CD4-positive, alpha-beta T cell treated with Interleukin-15 for 4 hours (primary cell): ENCODE results near the gene TTC7B.

ENCODE experiments used
- DNase-seq: peaks from one replicate; pipeline ENCODE4 v3.0.0-alpha.2; 2020; ENCODE audit warnings: low spot score

Gene TTC7B

GRCh38 chr14:90674043-90674670, 142.1 kb downstream of the TTC7B start:
- DNase-seq, result no peak

- no peak for DNase-seq
Measured at GRCh38 chr14:90671382-90672234, 144.6 kb downstream of the TTC7B start.

GRCh38 chr14:90669731-90670130, 146.5 kb downstream of the TTC7B start:
- no peak for DNase-seq

DNA sequence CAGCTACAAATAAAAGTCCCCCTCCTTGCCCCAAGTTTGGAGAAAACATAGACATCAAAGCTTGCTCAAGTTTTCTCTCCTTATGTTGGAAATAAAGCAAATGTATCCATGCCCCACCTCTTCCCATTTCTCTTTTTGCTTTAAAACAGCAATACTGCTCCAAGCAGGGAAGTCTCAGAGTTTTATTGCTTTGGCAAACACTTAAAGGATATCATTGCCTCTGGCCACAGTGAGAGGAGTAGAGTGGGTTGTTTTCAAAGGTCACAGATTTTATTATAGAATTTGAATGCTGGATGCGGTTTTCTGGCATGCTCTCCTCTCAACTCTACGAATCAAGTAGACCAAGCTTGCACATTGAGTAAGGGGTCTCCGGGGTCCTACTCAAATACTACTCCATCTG, 149.7 kb downstream of the TTC7B start:
- no peak for DNase-seq

DNA sequence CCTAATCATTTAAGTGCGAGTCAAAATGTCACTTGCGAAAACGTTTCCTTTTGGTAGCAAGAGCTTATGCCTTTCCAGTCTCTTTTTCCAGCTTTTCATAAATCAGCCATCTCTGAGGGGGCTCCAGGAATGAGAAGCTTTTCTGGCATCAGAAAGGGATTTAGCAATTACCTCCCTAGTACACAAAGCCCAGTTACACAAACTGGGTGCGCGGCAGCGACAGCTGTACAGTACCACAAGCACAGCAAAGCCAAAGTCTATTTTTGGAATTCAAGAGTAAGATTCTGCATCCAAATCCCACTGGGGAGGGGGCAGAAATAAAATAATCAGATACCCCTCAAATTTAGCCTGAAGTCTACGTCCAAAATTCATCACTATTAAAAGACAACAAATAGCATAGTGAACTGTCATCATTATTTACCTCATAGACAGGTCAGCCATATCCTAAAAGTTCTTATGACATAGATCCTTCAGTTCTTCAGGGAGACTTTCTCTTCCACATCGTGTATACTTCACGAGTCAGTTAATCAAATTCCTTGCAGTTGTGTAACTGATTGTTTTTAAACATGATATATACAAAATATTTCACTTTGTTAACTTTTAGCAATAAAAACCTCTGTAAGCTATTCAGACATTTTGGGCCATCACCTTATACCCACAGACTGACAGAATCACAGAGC, 150.8 kb downstream of the TTC7B start:
- no peak for DNase-seq

GRCh38 chr14:90664911-90665310, 151.3 kb downstream of the TTC7B start:
- no peak for DNase-seq

- DNase-seq, result no peak
Measured at GRCh38 chr14:90663680-90664079, 152.6 kb downstream of the TTC7B start.

DNA sequence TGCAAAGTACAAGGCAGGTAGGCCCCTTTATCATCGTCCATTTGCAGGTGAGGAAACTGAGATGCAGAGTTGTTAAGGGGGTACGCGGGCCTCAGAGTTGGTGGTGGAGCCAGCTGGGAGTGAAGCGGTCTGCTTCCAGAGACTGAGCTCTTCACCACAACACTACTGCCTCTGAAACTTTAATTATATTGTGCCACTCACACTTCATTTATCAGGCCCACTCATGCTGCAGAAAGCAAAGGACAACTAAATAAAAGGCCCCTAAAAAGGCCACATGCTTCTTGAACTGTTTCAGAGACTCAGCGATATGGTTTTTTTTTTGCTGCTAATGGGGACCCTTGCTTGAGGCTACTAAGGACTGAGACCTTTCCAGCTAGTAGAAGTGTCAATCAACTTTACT, 153.1 kb downstream of the TTC7B start:
- no peak for DNase-seq

- no peak for DNase-seq
Measured at GRCh38 chr14:90661866-90662265, 154.4 kb downstream of the TTC7B start.

DNA sequence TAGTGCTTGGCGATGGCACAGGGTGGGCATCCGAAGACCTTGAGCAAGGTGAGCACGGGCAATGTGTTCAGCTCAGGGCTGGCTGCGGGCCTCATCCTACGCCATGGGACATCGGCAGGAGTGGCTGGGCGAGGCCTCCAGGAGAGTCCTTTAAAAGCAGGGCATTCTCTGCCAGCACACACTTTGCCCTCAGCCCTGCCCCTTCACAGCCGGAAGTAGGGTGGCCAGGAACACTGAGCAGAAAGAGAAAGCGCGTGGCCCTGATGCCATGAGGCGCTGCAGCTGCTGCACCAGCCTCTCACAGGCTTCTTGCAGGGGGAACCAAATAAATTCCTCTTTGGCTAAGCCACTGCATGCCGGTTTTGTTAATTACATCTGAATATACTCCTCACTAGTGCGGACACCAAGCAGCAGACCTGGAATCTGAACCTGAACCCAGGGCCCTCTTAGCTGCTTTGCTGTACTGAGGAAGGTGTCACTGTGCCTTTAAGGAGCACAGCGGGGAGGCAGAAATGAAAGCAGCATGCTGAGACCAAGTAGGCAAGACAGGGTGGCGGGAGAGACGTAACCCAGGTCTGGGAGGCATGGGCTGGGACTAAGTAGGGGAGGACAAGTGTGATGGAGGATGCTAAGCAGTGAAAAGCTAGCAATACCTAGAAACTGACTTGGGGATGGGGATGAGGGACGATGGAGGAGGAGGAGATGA, 155.2 kb downstream of the TTC7B start:
- no peak for DNase-seq

- no peak for DNase-seq
Measured at GRCh38 chr14:90659156-90659555, 157.1 kb downstream of the TTC7B start.

GRCh38 chr14:90658541-90658967, 157.7 kb downstream of the TTC7B start:
- DNase-seq, result peak; percentile 2

- no peak for DNase-seq
Measured at GRCh38 chr14:90656973-90657372, 159.3 kb downstream of the TTC7B start.

DNA sequence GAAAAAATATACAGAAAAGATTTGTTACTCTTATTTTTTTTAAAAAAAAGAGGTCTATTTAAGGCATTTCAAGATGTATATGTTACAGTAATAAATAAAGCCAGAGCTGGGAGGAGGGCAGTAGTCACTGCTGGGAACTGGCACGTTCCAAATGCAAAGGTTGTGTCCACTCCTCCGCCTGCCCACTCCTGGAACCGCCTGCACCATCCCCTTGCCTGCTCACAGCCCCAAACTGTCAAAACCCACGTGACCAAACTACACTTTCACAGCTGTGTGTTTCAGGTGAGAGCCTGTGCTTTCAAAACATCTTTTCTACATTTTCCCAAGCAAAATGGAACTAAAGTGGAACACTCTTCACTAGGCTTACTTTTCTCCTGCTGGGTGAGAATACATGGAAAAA, 160.4 kb downstream of the TTC7B start:
- DNase-seq, result no peak

GRCh38 chr14:90654831-90655276, 161.4 kb downstream of the TTC7B start:
- no peak for DNase-seq

DNA sequence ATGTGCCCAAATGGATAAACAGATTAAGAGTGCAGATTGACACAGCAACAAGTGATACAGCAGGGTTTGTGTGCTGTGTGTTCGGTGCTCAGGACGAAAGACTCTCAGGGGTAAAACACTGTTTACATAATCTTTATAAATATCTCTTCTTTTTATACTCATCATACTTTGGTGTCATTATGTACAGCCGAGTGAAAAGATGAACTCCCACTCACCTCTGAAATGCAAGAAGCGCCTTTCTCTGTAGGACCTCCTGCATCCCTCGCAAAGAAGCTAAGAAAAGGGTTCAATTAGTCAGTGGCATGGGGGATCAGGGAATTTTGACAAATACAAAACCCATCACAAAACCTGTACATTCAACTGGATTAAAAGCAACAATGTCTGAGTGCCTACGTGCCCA, 163.6 kb downstream of the TTC7B start:
- no peak for DNase-seq

- DNase-seq, result no peak
Measured at GRCh38 chr14:90651976-90652560, 164.2 kb downstream of the TTC7B start.

GRCh38 chr14:90651271-90651804, 164.9 kb downstream of the TTC7B start:
- no peak for DNase-seq

GRCh38 chr14:90649557-90650135, 166.6 kb downstream of the TTC7B start:
- DNase-seq, result no peak

GRCh38 chr14:90649083-90649482, 167.1 kb downstream of the TTC7B start:
- DNase-seq, result no peak

DNA sequence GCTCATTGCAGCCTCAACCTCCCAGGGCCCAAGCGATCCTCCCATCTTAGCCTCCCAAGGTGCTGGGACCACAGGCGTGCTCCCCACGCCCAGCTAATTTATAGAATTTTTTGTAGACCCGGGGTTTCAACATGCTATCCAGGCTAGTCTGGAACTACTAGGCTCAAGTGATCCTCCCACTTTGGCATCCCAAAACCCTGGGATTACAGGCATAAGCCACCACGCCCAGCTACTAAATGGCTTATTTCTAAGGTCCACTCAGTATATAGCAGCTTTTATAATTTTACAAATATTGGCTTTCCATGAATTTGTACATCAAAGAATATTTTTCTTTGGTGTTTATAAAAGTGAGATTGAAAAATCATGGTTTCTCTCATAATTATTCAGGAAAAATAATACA, 167.8 kb downstream of the TTC7B start:
- DNase-seq, result no peak
